ENCODE measurements around the gene ANO9. TPM values are rescaled to one million over a fixed set of nuclear protein-coding genes. Genes with fewer than 3 reads are reported as not detected.

ANO9 gene
- total RNA-seq, 2 experiments from 2014 or later: 72.6 to 78.9 TPM

GRCh38 chr11:468493-468892, 26.7 kb upstream of the ANO9 start:
- CTCF ChIA-PET: no interaction called here
- no peak for ATAC-seq
- no peaks in the 10 kb centered on the region for H3K4me1 Mint-ChIP-seq (ENCODE audit: low read depth)
- no peak overlapping the region for H3K27ac Mint-ChIP-seq
- H3K9me3 Mint-ChIP-seq (ENCODE audit: insufficient read depth): no peaks in the 10 kb centered on the region
- POLR2A ChIA-PET: no interaction called here
- no peak for DNase-seq
- no peaks in the 10 kb centered on the region for H3K27me3 Mint-ChIP-seq (ENCODE audit: low read depth)
- H3K4me3 Mint-ChIP-seq: no peak overlapping the region
- peaks cover 2% of the 10 kb centered on the region for H3K36me3 Mint-ChIP-seq (ENCODE audit: low read depth)

GRCh38 chr11:468036-468435, 26.2 kb upstream of the ANO9 start:
- no peak overlapping the region for H3K27ac Mint-ChIP-seq
- H3K36me3 Mint-ChIP-seq (ENCODE audit: low read depth): peaks cover 2% of the 10 kb centered on the region
- POLR2A ChIA-PET: no interaction called here
- ATAC-seq (no peak), DNase-seq (no peak)
- H3K4me3 Mint-ChIP-seq: no peak overlapping the region
- no peaks in the 10 kb centered on the region for H3K4me1 Mint-ChIP-seq (ENCODE audit: low read depth)
- H3K27me3 Mint-ChIP-seq (ENCODE audit: low read depth): no peaks in the 10 kb centered on the region
- CTCF ChIA-PET: no interaction called here
- no peaks in the 10 kb centered on the region for H3K9me3 Mint-ChIP-seq (ENCODE audit: insufficient read depth)

- Mint-ChIP-seq H3K9me3 (ENCODE audit: insufficient read depth) (no peaks in the 10 kb centered on the region), H3K27me3 (ENCODE audit: low read depth) (no peaks in the 10 kb centered on the region), H3K27ac (no peak overlapping the region), H3K4me1 (ENCODE audit: low read depth) (no peaks in the 10 kb centered on the region), H3K4me3 (no peak overlapping the region), H3K36me3 (ENCODE audit: low read depth) (peaks cover 2% of the 10 kb centered on the region)
- CTCF ChIA-PET: interaction anchor here (0.7 to 1.5 kb wide), 4 partner anchors 15 to 55 kb away, joined by 3 read pairs; no protein-coding TSS in a partner anchor
- POLR2A ChIA-PET: interaction anchor here (1.1 kb wide), 1 partner anchor 18 kb away, joined by 3 read pairs; no protein-coding TSS in a partner anchor
- ATAC-seq: no peak
- DNase-seq: no peak
Observed at GRCh38 chr11:465896-466530, 24.2 kb upstream of the ANO9 start.

GRCh38 chr11:464316-464715, 22.5 kb upstream of the ANO9 start:
- H3K36me3 Mint-ChIP-seq (ENCODE audit: low read depth): peaks cover 2% of the 10 kb centered on the region
- no peak overlapping the region for H3K4me3 Mint-ChIP-seq
- no peaks in the 10 kb centered on the region for H3K4me1 Mint-ChIP-seq (ENCODE audit: low read depth)
- no peaks in the 10 kb centered on the region for H3K27me3 Mint-ChIP-seq (ENCODE audit: low read depth)
- H3K27ac Mint-ChIP-seq: no peak overlapping the region
- ChIA-PET POLR2A (no interaction called here), CTCF (interaction anchor here (1.2 kb wide), 1 partner anchor 9 kb away, joined by 3 read pairs; no protein-coding TSS in a partner anchor)
- no peak for ATAC-seq
- no peaks in the 10 kb centered on the region for H3K9me3 Mint-ChIP-seq (ENCODE audit: insufficient read depth)
- no peak for DNase-seq

GRCh38 chr11:462107-462890, 20.5 kb upstream of the ANO9 start:
- ATAC-seq (no peak), DNase-seq (no peak)
- Mint-ChIP-seq H3K4me1 (ENCODE audit: low read depth) (peaks cover 7% of the 10 kb centered on the region), H3K4me3 (no peak overlapping the region), H3K9me3 (ENCODE audit: insufficient read depth) (no peaks in the 10 kb centered on the region), H3K27ac (no peak overlapping the region), H3K36me3 (ENCODE audit: low read depth) (peaks cover 7% of the 10 kb centered on the region), H3K27me3 (ENCODE audit: low read depth) (no peaks in the 10 kb centered on the region)
- CTCF ChIA-PET: no interaction called here
- POLR2A ChIA-PET: no interaction called here

DNA sequence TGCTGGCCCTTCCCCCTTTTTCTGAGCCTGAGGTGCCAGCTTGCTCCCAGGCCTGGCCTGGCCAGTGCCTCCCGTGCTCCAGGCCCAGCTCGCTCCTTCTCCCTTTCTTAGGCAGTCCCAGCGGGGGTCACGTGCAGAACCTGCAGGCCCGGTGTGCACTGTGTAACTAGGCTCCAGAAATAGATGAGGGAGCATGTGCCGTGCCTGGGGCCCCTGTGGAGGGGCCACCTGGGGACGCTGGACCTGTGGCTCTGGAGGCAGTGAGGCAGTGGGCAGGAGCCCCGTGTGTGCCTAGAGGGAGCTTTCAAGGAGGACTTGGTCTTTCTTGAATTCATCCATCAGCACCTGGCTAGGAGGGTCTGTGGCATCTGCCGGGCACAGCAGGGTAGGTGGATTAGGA, 19.8 kb upstream of the ANO9 start:
- ATAC-seq: no peak
- Mint-ChIP-seq H3K27ac (no peak overlapping the region), H3K9me3 (ENCODE audit: insufficient read depth) (no peaks in the 10 kb centered on the region), H3K36me3 (ENCODE audit: low read depth) (peaks cover 12% of the 10 kb centered on the region), H3K4me3 (no peak overlapping the region), H3K4me1 (ENCODE audit: low read depth) (peaks cover 14% of the 10 kb centered on the region), H3K27me3 (ENCODE audit: low read depth) (no peaks in the 10 kb centered on the region)
- ChIA-PET CTCF (interaction anchor here (1.1 kb wide), 1 partner anchor 12 kb away, joined by 3 read pairs; no protein-coding TSS in a partner anchor), POLR2A (no interaction called here)
- no peak for DNase-seq

- H3K27ac Mint-ChIP-seq: no peak overlapping the region
- H3K4me3 Mint-ChIP-seq: no peak overlapping the region
- POLR2A ChIA-PET: no interaction called here
- ATAC-seq (no peak), DNase-seq (no peak)
- H3K36me3 Mint-ChIP-seq (ENCODE audit: low read depth): peaks cover 20% of the 10 kb centered on the region
- H3K9me3 Mint-ChIP-seq (ENCODE audit: insufficient read depth): no peaks in the 10 kb centered on the region
- CTCF ChIA-PET: interaction anchor here (1.1 kb wide), 1 partner anchor 11 kb away, joined by 3 read pairs; no protein-coding TSS in a partner anchor
- no peaks in the 10 kb centered on the region for H3K27me3 Mint-ChIP-seq (ENCODE audit: low read depth)
- H3K4me1 Mint-ChIP-seq (ENCODE audit: low read depth): peaks cover 24% of the 10 kb centered on the region
Observed at GRCh38 chr11:460331-461199, 18.8 kb upstream of the ANO9 start.

DNA sequence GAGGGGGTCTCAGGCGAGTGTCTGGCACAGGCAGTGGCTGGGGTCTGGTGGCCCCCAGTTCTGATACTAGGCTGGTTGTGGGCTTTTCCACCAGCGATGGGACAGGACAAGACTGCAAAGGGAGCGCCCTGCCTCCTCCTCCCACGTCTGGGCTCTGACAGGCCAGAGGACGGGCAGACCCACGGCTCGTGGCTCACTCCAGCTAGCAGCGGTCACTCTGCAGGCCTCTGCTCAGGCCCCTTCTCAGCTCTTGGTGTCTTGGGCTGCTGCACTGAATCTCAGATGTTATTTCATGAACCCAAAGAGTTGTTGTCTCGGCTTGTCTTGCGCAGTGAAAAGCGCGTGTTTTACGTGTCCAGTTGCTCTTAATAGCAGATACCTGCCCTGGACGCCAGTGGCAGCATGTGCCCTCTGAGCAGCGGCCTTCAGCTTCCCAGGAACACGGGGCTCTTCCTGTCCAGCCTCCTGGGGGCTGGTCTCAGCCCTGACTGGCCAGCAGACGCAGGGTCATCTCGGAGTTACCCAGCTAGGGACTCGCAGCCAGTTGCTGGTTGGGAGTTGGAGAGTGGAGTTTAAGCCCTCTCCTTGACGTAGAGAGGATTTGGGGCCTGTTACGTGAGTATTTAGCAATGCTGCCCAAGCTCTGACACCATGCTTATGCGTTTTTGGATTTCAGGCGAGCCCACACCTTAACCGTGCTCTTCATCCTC, 17.9 kb upstream of the ANO9 start:
- DNase-seq: no peak
- Mint-ChIP-seq H3K27ac (no peak overlapping the region), H3K4me1 (ENCODE audit: low read depth) (peaks cover 32% of the 10 kb centered on the region), H3K4me3 (no peak overlapping the region), H3K9me3 (ENCODE audit: insufficient read depth) (no peaks in the 10 kb centered on the region), H3K27me3 (ENCODE audit: low read depth) (no peaks in the 10 kb centered on the region), H3K36me3 (ENCODE audit: low read depth) (peaks cover 22% of the 10 kb centered on the region)
- POLR2A ChIA-PET: interaction anchor here (1.0 kb wide), 1 partner anchor 12 kb away, joined by 3 read pairs; no protein-coding TSS in a partner anchor
- CTCF ChIA-PET: no interaction called here
- ATAC-seq: no peak

- POLR2A ChIA-PET: interaction anchor here (1.8 kb wide), 1 partner anchor 49 kb away, joined by 4 read pairs; no protein-coding TSS in a partner anchor
- Mint-ChIP-seq H3K4me3 (peak overlapping the region; percentile 53), H3K36me3 (ENCODE audit: low read depth) (peaks cover 32% of the 10 kb centered on the region), H3K9me3 (ENCODE audit: insufficient read depth) (no peaks in the 10 kb centered on the region), H3K4me1 (ENCODE audit: low read depth) (peaks cover 32% of the 10 kb centered on the region), H3K27ac (peak overlapping the region; percentile 88), H3K27me3 (ENCODE audit: low read depth) (no peaks in the 10 kb centered on the region)
- ATAC-seq (peak; percentile 29), DNase-seq (no peak)
- CTCF ChIA-PET: interaction anchor here (0.6 to 2.9 kb wide), 5 partner anchors 9 to 269 kb away, joined by 3 to 16 read pairs (median 3); no protein-coding TSS in a partner anchor
Observed at GRCh38 chr11:457111-457760, 15.4 kb upstream of the ANO9 start.

- DNase-seq (peak; percentile 73), ATAC-seq (peak; percentile 85)
- peaks cover 37% of the 10 kb centered on the region for H3K4me1 Mint-ChIP-seq (ENCODE audit: low read depth)
- H3K27me3 Mint-ChIP-seq (ENCODE audit: low read depth): no peaks in the 10 kb centered on the region
- peak overlapping the region; percentile 88 for H3K27ac Mint-ChIP-seq
- H3K4me3 Mint-ChIP-seq: peak overlapping the region; percentile 53
- no peaks in the 10 kb centered on the region for H3K9me3 Mint-ChIP-seq (ENCODE audit: insufficient read depth)
- H3K36me3 Mint-ChIP-seq (ENCODE audit: low read depth): peaks cover 35% of the 10 kb centered on the region
- CTCF ChIA-PET: interaction anchor here (0.6 to 2.9 kb wide), 5 partner anchors 8 to 270 kb away, joined by 3 to 16 read pairs (median 3); no protein-coding TSS in a partner anchor
- POLR2A ChIA-PET: interaction anchor here (1.8 kb wide), 1 partner anchor 50 kb away, joined by 4 read pairs; no protein-coding TSS in a partner anchor
Observed at GRCh38 chr11:456533-456932, 14.7 kb upstream of the ANO9 start.
